KMS-11 (cell line): ENCODE measurements around the gene SNX1.

Source experiments
- H2AFZ ChIP-seq: fragments of 200-600 bp; sonication (generic); 2 replicates; pipeline ENCODE4 v1.6.1; 2016; ENCODE audit warnings: antibody characterized with exemption, mixed run types, low read depth
- H3K27ac ChIP-seq: fragments of 200-600 bp; sonication (generic); 2 replicates; pipeline ENCODE4 v1.6.1; 2016; ENCODE audit warnings: mild to moderate bottlenecking, mixed run types
- H3K27me3 ChIP-seq: fragments of 200-600 bp; sonication (generic); 2 replicates; pipeline ENCODE4 v1.6.1; 2017; ENCODE audit warnings: mild to moderate bottlenecking, low read depth, mixed run types, moderate library complexity; ENCODE audit not compliant: insufficient read depth
- H3K36me3 ChIP-seq: fragments of 200-600 bp; sonication (generic); 2 replicates; pipeline ENCODE4 v1.6.1; 2017; ENCODE audit warnings: mild to moderate bottlenecking, mixed run types; ENCODE audit not compliant: insufficient read depth
- H3K4me1 ChIP-seq: fragments of 200-600 bp; sonication (generic); 2 replicates; pipeline ENCODE4 v1.6.1; 2016; ENCODE audit warnings: mild to moderate bottlenecking, low read depth, mixed run types; ENCODE audit not compliant: poor library complexity, severe bottlenecking
- H3K4me2 ChIP-seq: fragments of 200-600 bp; sonication (generic); 2 replicates; pipeline ENCODE4 v1.7.0; 2016; ENCODE audit warnings: mild to moderate bottlenecking, mixed run types
- H3K4me3 ChIP-seq: fragments of 200-600 bp; sonication (generic); IDR thresholded peaks from 2 replicates; pipeline ENCODE4 v1.6.1; 2017; ENCODE audit warnings: low read depth, low read length, mixed read lengths; ENCODE audit not compliant: insufficient read depth
- H3K79me2 ChIP-seq: fragments of 200-600 bp; sonication (generic); 2 replicates; pipeline ENCODE4 v1.6.1; 2016; ENCODE audit warnings: low read depth, mixed run types; ENCODE audit not compliant: insufficient read depth
- H3K9ac ChIP-seq: fragments of 200-600 bp; sonication (generic); 2 replicates; pipeline ENCODE4 v1.6.1; 2016; ENCODE audit warnings: mild to moderate bottlenecking, mixed run types
- H4K20me1 ChIP-seq: fragments of 200-600 bp; sonication (generic); 2 replicates; pipeline ENCODE4 v1.6.1; 2016; ENCODE audit warnings: mild to moderate bottlenecking, mixed run types; ENCODE audit not compliant: insufficient read depth
- CTCF ChIP-seq: fragments of 200-600 bp; sonication (generic); conservative IDR thresholded peaks from 2 replicates; pipeline ENCODE4 v1.6.1; 2017; ENCODE audit warnings: low read depth, mild to moderate bottlenecking, antibody characterized with exemption, low read length, moderate library complexity, mixed read lengths

SNX1 gene

GRCh38 chr15:64166102-64166890, 70.5 kb downstream of the SNX1 start:
- H3K36me3 ChIP-seq, result no peaks in the 10 kb centered on the region
- no peaks in the 10 kb centered on the region for H4K20me1 ChIP-seq
- H3K79me2 ChIP-seq, result peaks cover 12% of the 10 kb centered on the region
- H3K4me2 ChIP-seq, result no peak overlapping the region
- H2AFZ ChIP-seq, result no peak overlapping the region
- H3K4me1 ChIP-seq, result peaks cover 10% of the 10 kb centered on the region
- no peaks in the 10 kb centered on the region for H3K27me3 ChIP-seq
- H3K9ac ChIP-seq, result no peak overlapping the region
- H3K4me3 ChIP-seq, result no peak overlapping the region
- H3K27ac ChIP-seq, result no peak overlapping the region
- no peak for TF ChIP-seq CTCF

GRCh38 chr15:64180235-64180824, 84.5 kb downstream of the SNX1 start:
- Histone ChIP-seq H2AFZ (no peak overlapping the region), H3K4me2 (no peak overlapping the region), H3K4me3 (no peak overlapping the region), H3K9ac (no peak overlapping the region), H3K79me2 (no peaks in the 10 kb centered on the region), H3K27ac (no peak overlapping the region), H3K27me3 (no peaks in the 10 kb centered on the region), H3K4me1 (no peaks in the 10 kb centered on the region), H4K20me1 (no peaks in the 10 kb centered on the region), H3K36me3 (no peaks in the 10 kb centered on the region)
- no peak for TF ChIP-seq CTCF

- H3K27me3 ChIP-seq, result no peaks in the 10 kb centered on the region
- no peak overlapping the region for H3K27ac ChIP-seq
Observed at GRCh38 chr15:64182859-64183370, 87.1 kb downstream of the SNX1 start.

More at GRCh38 chr15:64182859-64183370, 87.1 kb downstream of the SNX1 start:
- no peaks in the 10 kb centered on the region for H3K36me3 ChIP-seq
- TF ChIP-seq CTCF, result no peak
- H3K9ac ChIP-seq, result no peak overlapping the region
- no peak overlapping the region for H2AFZ ChIP-seq
- no peak overlapping the region for H3K4me3 ChIP-seq
- no peak overlapping the region for H3K4me2 ChIP-seq
- H4K20me1 ChIP-seq, result no peaks in the 10 kb centered on the region
- no peaks in the 10 kb centered on the region for H3K4me1 ChIP-seq
- H3K79me2 ChIP-seq, result no peaks in the 10 kb centered on the region
